Activated CD4-positive, alpha-beta T cell treated with anti-CD3 and anti-CD28 coated beads, Interleukin-2, amount 50 U/mL, for 24 hours (primary cell): ENCODE measurements around the gene KCNQ1.

Source experiments
- DNase-seq, 2 donors: peaks; one replicate each; pipeline ENCODE4 v3.0.0-alpha.2; 2020; ENCODE audit warnings: low read depth in 1 of 2, low spot score in 1 of 2

Gene KCNQ1

DNA sequence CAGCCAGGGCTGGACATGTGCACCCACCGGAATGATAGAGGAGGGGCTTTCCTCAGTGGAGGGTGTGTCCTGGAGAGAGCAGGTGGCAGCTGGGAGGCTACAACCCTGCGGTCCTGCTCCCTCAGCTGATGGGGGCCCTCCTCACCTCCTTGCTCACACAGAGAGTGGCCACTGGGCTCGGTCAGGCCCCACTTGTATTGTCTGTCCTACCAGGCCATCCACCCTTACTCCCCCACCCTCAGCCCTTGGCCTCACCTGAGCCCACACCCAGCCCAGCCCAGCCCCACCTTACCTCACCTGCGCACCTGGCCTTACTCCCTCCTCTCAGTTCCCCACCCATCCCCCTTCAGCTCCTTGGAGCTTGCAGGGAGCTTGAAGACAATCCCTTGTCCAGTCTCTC is 3.6 kb upstream of the KCNQ1 start:
- no peak for DNase-seq

GRCh38 chr11:2442589-2442988 is 2.2 kb upstream of the KCNQ1 start:
- DNase-seq: no peak

DNA sequence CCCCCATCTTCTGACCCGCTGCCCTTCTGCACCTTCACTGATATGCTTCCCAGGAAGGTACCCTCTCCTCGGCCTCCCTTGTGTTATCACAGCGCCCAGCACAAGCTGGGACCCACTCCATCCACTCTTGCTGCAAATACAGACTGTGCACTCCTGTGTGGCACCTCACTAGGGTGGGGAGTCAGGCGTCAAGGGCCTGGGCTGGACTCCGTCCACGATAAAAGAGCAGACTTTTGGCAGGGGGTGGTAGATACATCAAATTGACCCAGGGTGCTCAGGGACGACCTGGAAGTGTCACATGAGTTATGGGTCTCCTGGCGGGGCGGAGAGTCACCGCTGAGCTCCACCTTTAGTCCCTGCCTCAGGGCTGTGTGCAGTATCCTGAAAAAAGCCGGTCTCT is 1.4 kb upstream of the KCNQ1 start:
- DNase-seq: no peak

DNA sequence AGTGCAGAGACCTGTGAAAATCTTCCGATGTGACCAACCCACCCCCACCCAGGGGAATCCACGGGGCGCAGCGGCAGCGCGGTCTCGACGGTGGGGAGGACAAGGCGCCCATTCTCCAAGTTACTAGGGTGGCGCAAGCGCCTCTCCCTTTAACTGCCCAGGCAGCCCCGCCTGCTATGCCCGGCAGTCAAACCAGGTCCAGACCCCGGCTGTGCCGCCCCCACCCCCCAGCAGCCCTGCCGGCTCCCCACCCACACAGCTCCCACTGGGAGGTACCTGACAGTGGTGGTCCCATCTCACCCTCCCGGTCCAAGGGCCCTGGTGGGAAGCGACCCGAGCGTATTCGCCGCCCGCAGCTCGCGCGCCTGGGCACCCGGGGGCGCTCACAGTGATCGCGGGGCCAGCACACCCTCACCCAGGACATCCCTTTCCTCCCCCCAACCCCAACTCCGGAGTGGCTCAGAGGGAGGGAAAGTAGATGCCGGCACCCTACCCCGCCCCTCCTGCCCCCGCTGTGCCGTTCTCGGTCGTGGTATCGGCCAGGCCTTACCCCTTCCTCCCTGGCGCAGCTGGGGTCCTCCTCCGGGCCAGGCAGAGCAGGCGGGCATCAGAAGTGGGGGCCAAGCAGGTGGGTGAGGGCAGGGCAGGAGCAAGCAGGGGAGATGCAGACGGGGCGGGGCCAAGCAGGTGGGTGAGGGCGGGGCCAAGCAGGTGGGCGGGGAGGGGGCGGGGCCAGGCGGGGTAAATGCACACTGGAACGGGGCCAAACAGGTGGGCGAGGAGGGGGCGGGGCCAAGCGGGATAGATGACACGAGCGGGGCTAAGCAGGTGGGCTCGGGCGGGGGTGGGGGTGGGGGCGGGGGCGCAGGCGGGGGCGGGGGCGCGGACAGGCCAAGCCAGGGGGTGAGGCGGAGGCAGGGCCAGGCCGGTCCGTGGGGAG is 657 bp upstream of the KCNQ1 start, which contains the start of gene TRPM5:
Gene TRPM5, minus strand, starts transcription at position 634 of the 940 bp plus-strand sequence. CDS start 21,478 bp downstream, outside the sequence.
- peak; percentile 56 to 69 for DNase-seq

- no peak for DNase-seq
Measured at GRCh38 chr11:2445746-2446551, 1.1 kb downstream of the KCNQ1 start.

- no peak for DNase-seq
Measured at GRCh38 chr11:2446590-2447252, 1.9 kb downstream of the KCNQ1 start.

GRCh38 chr11:2447253-2447950 is 2.6 kb downstream of the KCNQ1 start:
- no peak for DNase-seq

- DNase-seq: no peak
Measured at GRCh38 chr11:2447951-2448650, 3.3 kb downstream of the KCNQ1 start.

GRCh38 chr11:2448661-2449547 is 4.1 kb downstream of the KCNQ1 start:
- no peak for DNase-seq

DNA sequence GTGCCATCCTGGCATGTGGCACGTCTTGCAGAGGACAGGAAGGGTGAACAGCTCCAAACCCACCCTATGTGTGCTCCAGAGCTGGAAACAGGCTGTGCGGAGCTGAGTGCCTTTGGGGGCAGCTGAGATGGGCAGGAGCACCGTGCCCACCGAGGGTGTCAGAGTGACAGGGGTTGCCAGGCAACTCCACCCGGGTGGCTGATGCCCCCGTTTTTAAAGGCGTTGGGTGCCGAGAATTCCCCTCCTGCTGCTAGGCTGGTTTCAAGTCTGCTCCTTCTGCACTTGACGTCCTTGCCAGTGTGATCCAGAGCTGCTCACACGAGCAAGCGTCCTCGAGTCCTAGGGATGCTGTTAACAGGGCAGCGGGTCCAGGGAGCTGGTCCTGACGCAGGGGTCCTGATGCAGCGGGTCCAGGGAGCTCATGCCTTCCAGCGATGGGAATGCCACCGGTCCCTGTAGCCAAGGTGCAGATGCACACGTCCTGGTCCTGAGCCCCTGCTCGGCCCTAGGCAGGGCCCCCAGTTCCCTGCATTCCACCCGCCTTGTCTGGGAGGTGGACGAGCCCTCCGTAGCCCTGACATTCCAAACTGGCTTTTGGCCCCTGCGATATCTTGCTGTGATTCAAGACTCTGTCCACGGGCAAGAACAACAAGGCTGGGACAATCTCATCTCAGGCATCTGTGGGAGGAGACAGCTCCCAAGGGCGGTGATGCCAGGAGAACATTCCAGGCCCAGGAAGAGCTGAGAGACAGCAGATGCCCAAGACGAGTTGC is 4.9 kb downstream of the KCNQ1 start:
- no peak for DNase-seq

- DNase-seq: no peak
Measured at GRCh38 chr11:2450321-2451041, 5.7 kb downstream of the KCNQ1 start.

- no peak for DNase-seq
Measured at GRCh38 chr11:2451336-2451735, 6.5 kb downstream of the KCNQ1 start.

DNA sequence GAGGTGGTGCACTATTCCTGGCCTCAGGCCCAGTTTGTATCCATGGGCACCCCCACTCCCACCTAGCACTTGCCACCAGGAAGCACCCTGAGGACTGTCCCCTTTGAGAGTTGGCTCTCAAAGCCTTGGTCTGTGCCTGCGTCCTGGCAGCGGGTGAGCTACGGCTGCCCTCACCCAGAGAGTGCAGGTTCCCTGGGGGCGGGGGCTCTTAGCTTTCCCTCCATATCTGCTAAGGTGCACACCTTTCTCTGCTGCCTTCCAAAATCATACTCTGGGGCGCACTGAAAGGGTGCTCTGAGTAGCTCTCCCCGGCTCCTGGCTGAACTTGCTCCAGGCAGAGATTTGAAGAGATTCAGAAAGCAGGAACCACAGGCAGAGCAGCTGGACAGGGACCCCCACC is 7.1 kb downstream of the KCNQ1 start:
- DNase-seq: no peak

DNA sequence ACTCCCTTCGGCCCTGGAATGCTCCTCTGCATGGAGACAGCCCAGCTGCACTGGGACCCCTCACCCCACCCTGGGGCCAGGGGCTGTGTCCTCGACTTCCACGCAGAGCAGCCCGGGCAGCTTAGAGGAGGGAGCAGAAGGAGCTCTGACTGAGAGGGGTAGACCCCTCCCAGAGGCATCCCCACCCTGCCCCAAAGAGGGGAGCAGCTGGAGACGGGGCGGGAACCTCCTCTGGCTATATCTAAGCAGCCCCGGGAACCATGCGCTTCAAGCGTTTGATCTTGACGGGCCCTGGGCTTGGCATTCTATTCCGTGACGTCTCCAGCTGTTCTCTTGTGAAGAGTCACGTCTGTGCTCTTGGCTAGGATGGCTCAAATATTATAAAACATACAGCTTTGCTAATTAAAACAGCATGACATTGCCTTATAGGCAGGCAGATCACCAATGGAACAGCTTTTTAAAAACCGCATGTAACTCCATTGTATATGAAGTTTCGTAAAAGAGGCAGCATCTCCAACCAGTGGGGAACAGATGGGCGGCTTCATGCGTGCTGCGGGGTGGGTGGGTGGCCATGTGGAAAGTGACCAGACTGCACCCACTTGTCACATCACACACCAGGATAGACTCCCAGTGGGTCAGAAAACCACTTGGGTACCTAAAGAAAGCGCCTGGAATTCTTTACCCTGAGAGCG is 7.7 kb downstream of the KCNQ1 start:
- DNase-seq: no peak

DNA sequence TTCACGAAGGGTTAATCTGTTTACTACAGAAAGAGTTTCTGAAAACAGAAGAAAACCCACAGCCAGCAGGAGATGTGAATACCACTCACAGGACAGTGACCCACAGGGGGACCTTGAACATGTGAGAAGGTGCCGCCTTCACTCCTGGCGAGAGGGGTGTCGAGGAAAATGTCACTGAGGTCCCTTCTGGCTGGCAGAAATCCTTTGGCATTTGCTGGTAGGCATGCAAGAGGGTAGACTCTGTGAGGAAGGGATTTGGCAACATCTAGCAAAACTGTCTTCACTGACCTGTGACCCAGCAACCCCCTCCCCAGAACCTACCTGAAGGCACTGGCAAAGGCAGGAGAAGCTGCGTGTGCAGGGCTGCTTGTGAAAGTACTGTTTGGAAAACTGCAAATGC is 8.6 kb downstream of the KCNQ1 start:
- DNase-seq: no peak

DNA sequence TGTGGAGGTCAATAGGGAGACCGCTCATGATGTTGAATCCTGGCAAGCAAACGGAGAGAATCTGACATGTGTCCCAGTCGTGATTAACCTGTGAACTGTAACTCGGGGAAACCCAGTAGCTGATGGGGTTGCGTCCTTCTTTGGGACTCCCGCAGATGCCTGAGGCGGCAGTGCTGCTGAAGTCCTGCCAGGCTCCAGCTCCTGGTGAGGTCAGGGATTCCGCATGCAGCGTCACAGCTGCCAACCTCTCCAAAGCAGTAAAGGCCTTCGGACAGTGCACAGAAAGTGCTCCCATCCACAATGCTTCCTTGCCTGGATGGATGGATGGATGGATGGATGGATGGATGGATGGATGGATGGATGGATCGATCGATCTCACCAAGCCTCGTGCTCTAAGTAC is 13.5 kb downstream of the KCNQ1 start:
- DNase-seq: no peak

DNA sequence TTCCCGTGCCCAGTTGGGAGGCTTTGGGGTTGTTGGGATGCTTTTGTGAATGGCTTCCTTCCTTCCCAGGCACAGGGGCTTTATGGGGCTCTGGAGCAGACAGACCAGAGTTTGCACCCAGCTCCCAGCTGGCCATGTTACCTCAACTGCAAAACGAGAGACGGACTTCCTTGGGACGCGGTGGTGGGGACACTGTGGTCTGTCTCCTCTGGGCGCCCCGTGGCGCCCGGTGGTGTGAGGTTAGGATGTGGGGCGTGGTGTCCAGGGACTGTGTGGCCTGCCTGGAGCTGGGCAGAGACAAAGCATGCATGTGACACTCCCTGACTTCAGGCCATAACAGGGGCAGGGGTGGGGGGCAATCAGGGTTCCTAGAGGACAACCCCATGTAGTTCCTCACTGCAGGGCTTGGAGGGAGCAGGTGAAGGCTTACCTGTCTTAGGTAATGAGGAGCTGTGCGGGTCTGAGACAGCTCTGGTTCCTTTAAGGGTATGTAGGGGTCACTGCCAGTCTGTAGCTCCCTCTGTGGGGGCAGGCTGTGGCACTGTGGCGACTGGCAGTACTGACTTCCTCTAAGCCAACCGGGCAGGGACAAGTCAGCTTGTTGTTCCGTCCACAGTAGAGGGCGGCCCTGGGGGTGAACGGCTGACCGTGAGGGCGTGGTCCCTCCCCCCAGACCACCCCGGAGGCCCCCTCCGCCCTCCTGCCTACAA is 14.4 kb downstream of the KCNQ1 start:
- DNase-seq: no peak
